C4-2B (cell line): ENCODE results near the gene KCNK3.

Source experiments
- ZFX ChIP-seq: fragments of 450-650 bp; IDR thresholded peaks from 2 replicates; pipeline ENCODE4 v1.6.1; 2017
- TF ChIP-seq, protein P1 (sequence below): fragments of 450-650 bp; conservative IDR thresholded peaks from 2 replicates; pipeline ENCODE4 v1.5.1; 2017; ENCODE audit warnings: mild to moderate bottlenecking

GRCh38 chr2:26737221-26737620 lies 44.7 kb downstream of the KCNK3 start:
- TF ChIP-seq, protein P1, sequence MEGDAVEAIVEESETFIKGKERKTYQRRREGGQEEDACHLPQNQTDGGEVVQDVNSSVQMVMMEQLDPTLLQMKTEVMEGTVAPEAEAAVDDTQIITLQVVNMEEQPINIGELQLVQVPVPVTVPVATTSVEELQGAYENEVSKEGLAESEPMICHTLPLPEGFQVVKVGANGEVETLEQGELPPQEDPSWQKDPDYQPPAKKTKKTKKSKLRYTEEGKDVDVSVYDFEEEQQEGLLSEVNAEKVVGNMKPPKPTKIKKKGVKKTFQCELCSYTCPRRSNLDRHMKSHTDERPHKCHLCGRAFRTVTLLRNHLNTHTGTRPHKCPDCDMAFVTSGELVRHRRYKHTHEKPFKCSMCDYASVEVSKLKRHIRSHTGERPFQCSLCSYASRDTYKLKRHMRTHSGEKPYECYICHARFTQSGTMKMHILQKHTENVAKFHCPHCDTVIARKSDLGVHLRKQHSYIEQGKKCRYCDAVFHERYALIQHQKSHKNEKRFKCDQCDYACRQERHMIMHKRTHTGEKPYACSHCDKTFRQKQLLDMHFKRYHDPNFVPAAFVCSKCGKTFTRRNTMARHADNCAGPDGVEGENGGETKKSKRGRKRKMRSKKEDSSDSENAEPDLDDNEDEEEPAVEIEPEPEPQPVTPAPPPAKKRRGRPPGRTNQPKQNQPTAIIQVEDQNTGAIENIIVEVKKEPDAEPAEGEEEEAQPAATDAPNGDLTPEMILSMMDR = no peak
- TF ChIP-seq ZFX = no peak
